ENCODE data around the gene FANCC. TPM values are rescaled to one million over a fixed set of nuclear protein-coding genes. Genes with fewer than 3 reads are reported as not detected.
A peak's percentile ranks its signal among the peaks of the same experiment; 100 is the strongest.

The FANCC gene
- total and polyA plus RNA-seq, 2 of the 4 experiments (the other 2 are of a cell fraction): 4.7 to 6.3 TPM

GRCh38 chr9:95297316-95297715 is 20.2 kb downstream of the FANCC start:
- DNase-seq (no peak), ATAC-seq (ENCODE audit: low read depth) (0 out of 2 replicates have a peak, but pooled peaks have one; percentile 22)
- Histone ChIP-seq H3K79me1 (ENCODE audit: low read depth in 1 of 2, low read length in 2 of 2) (peaks cover 17 to 30% of the 10 kb centered on the region in 2 experiments), H2BK15ac (ENCODE audit: low read depth, low read length) (no peak overlapping the region), H3K23ac (ENCODE audit: low read depth, low read length) (no peak overlapping the region), H3K4me2 (ENCODE audit: low read depth, low read length) (no peak overlapping the region; the same call in 1 of the 2 replicates), H3K4ac (ENCODE audit: low read depth, low read length) (peak overlapping the region; percentile 60; the same call in 1 of the 2 replicates), H3K9ac (ENCODE audit: low read depth, low read length) (no peak overlapping the region), H3K4me1 (ENCODE audit: control insufficient read depth, insufficient read depth, low read length) (peaks cover 11% of the 10 kb centered on the region), H4K8ac (ENCODE audit: low read depth in 2 of 2, low read length in 2 of 2) (no peak overlapping the region; a peak in 1 of 4 replicates), H4K91ac (ENCODE audit: insufficient read depth, low read depth, low read length) (0 out of 2 replicates have a peak overlapping the region, but pooled peaks have one; percentile 2), H3K9me3 (ENCODE audit: control insufficient read depth, insufficient read depth, low read length) (no peaks in the 10 kb centered on the region), H3K36me3 (ENCODE audit: control insufficient read depth, insufficient read depth, low read length) (no peaks in the 10 kb centered on the region), H4K5ac (ENCODE audit: low read depth, low read length) (0 out of 2 replicates have a peak overlapping the region, but pooled peaks have one; percentile 1), H3K27me3 (ENCODE audit: control insufficient read depth, insufficient read depth, low read length) (no peaks in the 10 kb centered on the region), H2BK5ac (ENCODE audit: low read depth, low read length, poor library complexity, severe bottlenecking) (no peak overlapping the region), H2AFZ (replicated peaks; ENCODE audit: low read length, poor library complexity) (no peak overlapping the region), H3K18ac (ENCODE audit: low read depth, low read length) (peak overlapping the region; percentile 66), H2AK5ac (ENCODE audit: low read depth, low read length) (no peak overlapping the region), H2BK20ac (ENCODE audit: low read depth, low read length) (no peak overlapping the region), H3K14ac (replicated peaks; ENCODE audit: low read depth, low read length) (no peak overlapping the region), H2BK120ac (ENCODE audit: low read depth, low read length) (no peak overlapping the region; the same call in 1 of the 2 replicates), H2AK9ac (replicated peaks; ENCODE audit: low read depth, low read length, poor library complexity) (no peak overlapping the region), H3K56ac (ENCODE audit: extremely low read depth, insufficient read depth, low read length) (no peak overlapping the region), H3K27ac (ENCODE audit: insufficient read depth, low read length) (peak overlapping the region; percentile 37; the same call in 1 of the 2 replicates), H4K20me1 (ENCODE audit: insufficient read depth, low read length) (no peaks in the 10 kb centered on the region), H3K4me3 (ENCODE audit: insufficient read depth, low read depth, low read length) (no peak overlapping the region), H3K9me1 (ENCODE audit: insufficient read depth, low read length) (no peaks in the 10 kb centered on the region; the same call in 1 of the 2 replicates)
- 20% methylated on average over 1 of the region's 3 CpGs; no CpG with 5 or more reads in 1 of the 2 experiments for WGBS, 2 experiments (ENCODE audit: extremely low coverage in 2 of 2, insufficient read length in 1 of 2)
- in situ Hi-C loops (cut with MboI; ENCODE audit: low sequenced_read_pairs): no loop called here
- dilution Hi-C loops (cut with HindIII; ENCODE audit: low sequenced_read_pairs, unreplicated experiment): no loop called here
- CTCF ChIA-PET: no interaction called here
- BruUV-seq (replicated peaks): no TSS peak
- no peak for TF ChIP-seq SMC3 (IDR thresholded peaks at IDR 0.05; ENCODE audit: low read depth, low read length)
- no peak for TF ChIP-seq FOS (IDR thresholded peaks at IDR 0.05; ENCODE audit: low read depth, low read length)
- TF ChIP-seq BHLHE40 (IDR thresholded peaks at IDR 0.05; ENCODE audit: low read depth, low read length): no peak
- TF ChIP-seq USF2 (IDR thresholded peaks at IDR 0.05; ENCODE audit: low read depth, low read length): no peak
- no peak for TF ChIP-seq POLR2A (IDR thresholded peaks at IDR 0.05; ENCODE audit: low read depth, low read length)
- no peak for TF ChIP-seq ELK1 (IDR thresholded peaks at IDR 0.05; ENCODE audit: borderline replicate concordance, low read depth, low read length)
- no peak for TF ChIP-seq MAZ (IDR thresholded peaks at IDR 0.05; ENCODE audit: borderline replicate concordance, low read depth, low read length)
- TF ChIP-seq CTCF (conservative IDR thresholded peaks at IDR 0.05; ENCODE audit: low read depth, low read length): no peak
- TF ChIP-seq RCOR1 (IDR thresholded peaks at IDR 0.05; ENCODE audit: insufficient replicate concordance, low read length): no peak
- no peak for TF ChIP-seq RAD21 (IDR thresholded peaks at IDR 0.05; ENCODE audit: low read length)
- no peak for TF ChIP-seq MXI1 (IDR thresholded peaks at IDR 0.05; ENCODE audit: borderline replicate concordance, low read depth, low read length)
- no peak for TF ChIP-seq NFE2L2 (IDR thresholded peaks at IDR 0.05; ENCODE audit: low read depth, low read length)
- POLR2A ChIA-PET (ENCODE audit: unreplicated experiment): no interaction called here
- intact Hi-C loops (cut with micrococcal nuclease): no loop called here

Data from IMR-90 (cell line).